Neural progenitor cell (in vitro differentiated cells): ENCODE data around the gene KBTBD7. TPM values are rescaled to one million over a fixed set of nuclear protein-coding genes. Genes with fewer than 3 reads are reported as not detected.

Experiments used
- DNase-seq: peaks from one replicate; pipeline ENCODE4 v3.0.0-alpha.2; 2016; ENCODE audit warnings: low spot score
- H2AFZ ChIP-seq: fragments of 200-600 bp; sonication (generic); replicated peaks from 2 replicates; pipeline ENCODE4 v1.6.1; 2016; ENCODE audit warnings: antibody characterized with exemption
- H3F3A ChIP-seq: fragments of 200-600 bp; sonication (generic); 2 replicates; pipeline ENCODE4 v1.6.1; 2016; ENCODE audit warnings: antibody characterized with exemption, low read depth
- H3K27ac ChIP-seq: fragments of 200-600 bp; sonication (generic); 2 replicates; pipeline ENCODE4 v1.5.1; 2016; ENCODE audit warnings: mild to moderate bottlenecking
- H3K27me3 ChIP-seq: fragments of 200-600 bp; sonication (generic); 2 replicates; pipeline ENCODE4 v1.6.1; 2016; ENCODE audit warnings: mild to moderate bottlenecking, moderate library complexity
- H3K36me3 ChIP-seq: fragments of 200-600 bp; sonication (generic); 2 replicates; pipeline ENCODE4 v1.5.1; 2016
- H3K4me1 ChIP-seq: fragments of 200-600 bp; sonication (generic); 2 replicates; pipeline ENCODE4 v1.6.1; 2016; ENCODE audit warnings: mixed run types
- H3K4me2 ChIP-seq: fragments of 200-600 bp; sonication (generic); 2 replicates; pipeline ENCODE4 v1.6.1; 2016
- H3K4me3 ChIP-seq: fragments of 200-600 bp; sonication (generic); 2 replicates; pipeline ENCODE4 v1.5.1; 2016
- H3K79me2 ChIP-seq: fragments of 200-600 bp; sonication (generic); 2 replicates; pipeline ENCODE4 v1.6.1; 2016; ENCODE audit warnings: low read depth
- H3K9ac ChIP-seq: fragments of 200-600 bp; sonication (generic); 2 replicates; pipeline ENCODE4 v1.6.1; 2016
- H3K9me3 ChIP-seq: fragments of 200-600 bp; sonication (generic); 2 replicates; pipeline ENCODE4 v1.5.1; 2016; ENCODE audit warnings: low read depth
- H4K20me1 ChIP-seq: fragments of 200-600 bp; sonication (generic); 2 replicates; pipeline ENCODE4 v1.6.1; 2016; ENCODE audit warnings: low read depth
- H3K27ac Mint-ChIP-seq: 3 replicates; pipeline ENCODE4 v1.8.0; 2021; ENCODE audit warnings: mixed read lengths
- H3K27me3 Mint-ChIP-seq: 2 replicates; pipeline ENCODE4 v1.8.0; 2022; ENCODE audit warnings: low read depth, mild to moderate bottlenecking, inconsistent platforms, moderate library complexity, mixed read lengths; ENCODE audit not compliant: insufficient read depth
- H3K36me3 Mint-ChIP-seq: 3 replicates; pipeline ENCODE4 v1.8.0; 2021; ENCODE audit warnings: mixed read lengths
- H3K4me1 Mint-ChIP-seq: 3 replicates; pipeline ENCODE4 v1.8.0; 2021; ENCODE audit warnings: mixed read lengths
- H3K4me3 Mint-ChIP-seq: 3 replicates; pipeline ENCODE4 v1.8.0; 2021; ENCODE audit warnings: mild to moderate bottlenecking, moderate library complexity, mixed read lengths
- H3K9me3 Mint-ChIP-seq: 3 replicates; pipeline ENCODE4 v1.8.0; 2020; ENCODE audit warnings: mixed read lengths
- EZH2 ChIP-seq: fragments of 200-600 bp; sonication (generic); IDR thresholded peaks from 2 replicates; pipeline ENCODE4 v1.6.1; 2017; ENCODE audit warnings: antibody characterized with exemption, mild to moderate bottlenecking, moderate library complexity
- EZH2phosphoT487 ChIP-seq: fragments of 200-600 bp; sonication (generic); IDR thresholded peaks from 2 replicates; pipeline ENCODE4 v1.6.1; 2017; ENCODE audit warnings: antibody characterized with exemption
- total RNA-seq: library from RNA; depleted of rRNA; stranded (reverse); fragments of >200 nt; gene quantifications from 2 replicates; pipeline ENCODE4 v1.2.3, GENCODE V29; 2015; ENCODE audit warnings: low replicate concordance
- TF ChIP-seq, protein P1 (sequence below): fragments of 200-600 bp; sonication (generic); IDR thresholded peaks from 2 replicates; pipeline ENCODE4 v1.5.1; 2017; ENCODE audit warnings: antibody characterized with exemption, mild to moderate bottlenecking

KBTBD7 gene
- total RNA-seq, 1 donor from 2014 or later: 24.7 TPM

DNA sequence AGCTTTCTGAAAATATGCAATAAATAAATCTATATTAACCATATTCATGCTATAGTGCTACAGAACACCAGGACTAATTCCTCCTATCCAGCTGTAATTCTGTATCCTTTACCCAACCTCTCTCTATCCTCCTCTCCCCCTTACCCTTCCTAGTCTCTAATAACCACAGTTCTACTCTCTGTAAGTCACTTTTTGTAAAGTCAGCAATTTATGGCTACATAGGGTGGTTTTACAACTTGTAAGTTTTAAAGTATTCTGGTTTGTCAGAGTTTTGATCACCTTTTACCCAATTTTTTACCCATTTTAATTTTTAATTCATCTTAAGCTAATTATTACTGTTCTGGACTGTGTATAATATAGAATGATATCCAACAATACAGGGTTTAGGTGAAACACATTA lies 35.0 kb upstream of the KBTBD7 start:
- H3K9ac ChIP-seq: no peak overlapping the region
- no peaks in the 10 kb centered on the region for H3F3A ChIP-seq
- no peaks in the 10 kb centered on the region for H3K9me3 Mint-ChIP-seq
- no peaks in the 10 kb centered on the region for H3K36me3 ChIP-seq
- peaks cover 2% of the 10 kb centered on the region for H3K27me3 Mint-ChIP-seq
- TF ChIP-seq EZH2phosphoT487 (no peak), EZH2 (no peak)
- TF ChIP-seq, protein P1, sequence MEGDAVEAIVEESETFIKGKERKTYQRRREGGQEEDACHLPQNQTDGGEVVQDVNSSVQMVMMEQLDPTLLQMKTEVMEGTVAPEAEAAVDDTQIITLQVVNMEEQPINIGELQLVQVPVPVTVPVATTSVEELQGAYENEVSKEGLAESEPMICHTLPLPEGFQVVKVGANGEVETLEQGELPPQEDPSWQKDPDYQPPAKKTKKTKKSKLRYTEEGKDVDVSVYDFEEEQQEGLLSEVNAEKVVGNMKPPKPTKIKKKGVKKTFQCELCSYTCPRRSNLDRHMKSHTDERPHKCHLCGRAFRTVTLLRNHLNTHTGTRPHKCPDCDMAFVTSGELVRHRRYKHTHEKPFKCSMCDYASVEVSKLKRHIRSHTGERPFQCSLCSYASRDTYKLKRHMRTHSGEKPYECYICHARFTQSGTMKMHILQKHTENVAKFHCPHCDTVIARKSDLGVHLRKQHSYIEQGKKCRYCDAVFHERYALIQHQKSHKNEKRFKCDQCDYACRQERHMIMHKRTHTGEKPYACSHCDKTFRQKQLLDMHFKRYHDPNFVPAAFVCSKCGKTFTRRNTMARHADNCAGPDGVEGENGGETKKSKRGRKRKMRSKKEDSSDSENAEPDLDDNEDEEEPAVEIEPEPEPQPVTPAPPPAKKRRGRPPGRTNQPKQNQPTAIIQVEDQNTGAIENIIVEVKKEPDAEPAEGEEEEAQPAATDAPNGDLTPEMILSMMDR: no peak
- no peak overlapping the region for H3K4me3 ChIP-seq
- no peaks in the 10 kb centered on the region for H4K20me1 ChIP-seq
- H3K4me1 ChIP-seq: no peaks in the 10 kb centered on the region
- H3K4me2 ChIP-seq: no peak overlapping the region
- H3K36me3 Mint-ChIP-seq: no peaks in the 10 kb centered on the region
- no peaks in the 10 kb centered on the region for H3K4me1 Mint-ChIP-seq
- H3K27ac ChIP-seq: no peak overlapping the region
- no peak overlapping the region for H3K27ac Mint-ChIP-seq
- H3K27me3 ChIP-seq: no peaks in the 10 kb centered on the region
- no peaks in the 10 kb centered on the region for H3K9me3 ChIP-seq
- H3K4me3 Mint-ChIP-seq: no peak overlapping the region
- no peaks in the 10 kb centered on the region for H3K79me2 ChIP-seq
- DNase-seq: no peak
- no peak overlapping the region for H2AFZ ChIP-seq

DNA sequence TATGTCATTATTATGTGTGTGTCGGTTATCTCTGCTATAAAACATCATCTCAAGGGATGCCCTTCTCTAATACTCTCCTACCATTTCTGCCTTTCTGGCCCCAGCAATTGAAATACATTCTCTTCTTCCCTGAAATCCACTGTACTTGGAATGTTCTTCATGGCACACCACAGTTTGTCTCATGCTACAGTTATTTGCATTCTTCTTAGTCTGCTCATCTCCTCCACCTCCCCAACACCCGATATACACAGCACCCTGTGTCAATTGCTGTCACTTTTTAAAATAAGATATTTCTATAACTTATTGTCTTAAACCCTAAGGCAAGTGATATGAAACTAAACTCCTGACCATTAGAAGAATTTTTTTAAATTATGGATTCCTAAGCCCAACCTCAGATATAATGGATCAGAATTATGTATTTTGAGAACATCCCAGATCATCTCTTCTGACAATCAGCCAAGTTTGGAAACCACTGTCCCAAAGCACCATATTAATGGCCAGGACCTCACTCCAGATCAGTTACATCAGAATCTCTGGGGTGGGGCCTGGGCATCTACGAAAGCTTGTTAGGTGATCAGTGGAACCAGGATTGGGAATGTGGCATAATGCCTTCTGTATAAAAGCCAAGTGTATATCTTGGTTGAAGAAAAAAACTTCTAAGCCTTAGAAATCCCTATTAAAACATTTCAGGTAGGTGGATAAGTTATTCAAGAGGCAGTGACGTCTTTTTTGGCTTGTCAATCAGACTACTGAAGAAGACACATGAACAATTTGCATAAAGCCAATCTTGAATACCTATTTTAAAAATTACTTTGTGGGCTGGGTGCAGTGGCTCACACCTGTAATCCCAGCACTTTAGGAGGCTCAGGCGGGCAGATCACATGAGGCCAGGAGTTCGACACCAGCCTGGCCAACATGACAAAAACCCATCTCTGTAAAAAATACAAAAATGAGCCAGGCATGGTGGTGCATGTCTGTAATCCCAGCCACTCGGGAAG lies 30.0 kb upstream of the KBTBD7 start:
- Histone ChIP-seq H2AFZ (no peak overlapping the region), H3F3A (no peaks in the 10 kb centered on the region), H3K9ac (no peak overlapping the region), H3K4me2 (no peak overlapping the region), H3K27me3 (no peaks in the 10 kb centered on the region), H3K36me3 (no peaks in the 10 kb centered on the region), H3K27ac (no peak overlapping the region), H4K20me1 (no peaks in the 10 kb centered on the region), H3K9me3 (no peaks in the 10 kb centered on the region), H3K79me2 (no peaks in the 10 kb centered on the region), H3K4me3 (no peak overlapping the region), H3K4me1 (no peaks in the 10 kb centered on the region)
- Mint-ChIP-seq H3K36me3 (peaks cover 6% of the 10 kb centered on the region), H3K27ac (no peak overlapping the region), H3K27me3 (peaks cover 2% of the 10 kb centered on the region), H3K4me3 (no peak overlapping the region), H3K4me1 (no peaks in the 10 kb centered on the region), H3K9me3 (no peaks in the 10 kb centered on the region)
- no peak for DNase-seq
- no peak for TF ChIP-seq EZH2phosphoT487

DNA sequence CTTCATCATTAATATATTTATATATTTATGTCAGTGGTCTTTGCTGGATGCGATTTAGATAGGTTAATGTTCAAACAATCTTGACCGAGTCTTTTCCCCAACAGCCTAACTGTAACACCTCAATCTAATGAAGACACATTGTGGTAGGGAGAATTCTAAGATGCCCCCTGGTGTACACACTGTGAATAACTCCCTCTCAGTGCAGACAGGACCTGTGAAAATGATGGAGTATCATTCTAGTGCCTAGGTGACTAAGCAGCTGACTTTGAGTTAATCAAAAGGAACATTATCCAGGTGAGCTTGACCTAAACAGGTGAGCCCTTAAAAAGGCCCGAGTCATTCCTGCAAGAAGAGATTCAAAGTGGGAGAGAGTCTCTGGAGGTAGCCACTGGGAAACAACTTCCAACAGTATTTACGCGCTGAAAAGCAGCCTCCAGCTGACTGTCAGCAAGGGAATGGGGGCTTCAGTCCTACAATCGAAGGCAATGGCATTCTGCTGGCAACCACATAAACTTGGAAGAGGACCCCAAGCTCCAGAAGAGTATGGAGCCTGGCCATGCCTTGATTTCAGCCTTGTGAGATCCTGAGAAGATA lies 28.0 kb upstream of the KBTBD7 start:
- Histone ChIP-seq H3K79me2 (no peaks in the 10 kb centered on the region), H3K4me1 (no peaks in the 10 kb centered on the region), H3K36me3 (no peaks in the 10 kb centered on the region), H3K4me3 (no peak overlapping the region), H3K9me3 (no peaks in the 10 kb centered on the region), H3K27me3 (no peaks in the 10 kb centered on the region), H2AFZ (no peak overlapping the region), H3F3A (no peaks in the 10 kb centered on the region), H3K4me2 (no peak overlapping the region), H3K27ac (no peak overlapping the region), H4K20me1 (no peaks in the 10 kb centered on the region), H3K9ac (no peak overlapping the region)
- Mint-ChIP-seq H3K27me3 (peaks cover 2% of the 10 kb centered on the region), H3K27ac (no peak overlapping the region), H3K36me3 (peaks cover 6% of the 10 kb centered on the region), H3K9me3 (no peaks in the 10 kb centered on the region), H3K4me1 (no peaks in the 10 kb centered on the region), H3K4me3 (no peak overlapping the region)
- DNase-seq: peak; percentile 61
- no peak for TF ChIP-seq EZH2phosphoT487
- TF ChIP-seq, protein P1: peak; percentile 79

DNA sequence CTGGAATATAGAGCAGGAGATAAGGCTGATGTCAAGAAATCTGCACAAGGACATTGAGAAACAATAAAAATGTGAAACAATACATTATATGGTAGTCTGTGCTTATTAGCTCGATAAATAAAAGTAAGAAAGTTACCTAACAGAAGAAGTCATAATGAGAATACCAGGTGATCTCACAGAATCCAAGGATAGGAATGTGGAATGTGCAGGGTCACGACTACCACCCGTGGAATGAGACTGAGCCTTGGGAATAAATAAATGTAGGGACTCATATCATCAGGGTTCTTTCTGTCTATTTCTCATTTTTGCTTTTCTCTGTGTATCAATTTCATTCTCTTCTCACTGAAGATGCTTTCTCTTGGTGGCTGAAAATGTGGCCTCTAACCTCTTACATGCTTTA lies 26.0 kb upstream of the KBTBD7 start:
- H3K36me3 Mint-ChIP-seq: peaks cover 9% of the 10 kb centered on the region
- TF ChIP-seq EZH2: no peak
- no peak for TF ChIP-seq EZH2phosphoT487
- TF ChIP-seq, protein P1: no peak
- H3F3A ChIP-seq: no peaks in the 10 kb centered on the region
- H3K4me1 ChIP-seq: no peaks in the 10 kb centered on the region
- no peak overlapping the region for H3K4me2 ChIP-seq
- no peak overlapping the region for H2AFZ ChIP-seq
- no peaks in the 10 kb centered on the region for H3K36me3 ChIP-seq
- peaks cover 2% of the 10 kb centered on the region for H3K27me3 Mint-ChIP-seq
- DNase-seq: no peak
- no peaks in the 10 kb centered on the region for H3K9me3 Mint-ChIP-seq
- no peak overlapping the region for H3K27ac ChIP-seq
- no peak overlapping the region for H3K9ac ChIP-seq
- no peaks in the 10 kb centered on the region for H3K79me2 ChIP-seq
- no peaks in the 10 kb centered on the region for H3K4me1 Mint-ChIP-seq
- no peak overlapping the region for H3K27ac Mint-ChIP-seq
- no peaks in the 10 kb centered on the region for H4K20me1 ChIP-seq
- no peaks in the 10 kb centered on the region for H3K27me3 ChIP-seq
- no peaks in the 10 kb centered on the region for H3K9me3 ChIP-seq
- H3K4me3 Mint-ChIP-seq: no peak overlapping the region
- no peak overlapping the region for H3K4me3 ChIP-seq
